ENCODE measurements around the gene TUBG2.

DNA sequence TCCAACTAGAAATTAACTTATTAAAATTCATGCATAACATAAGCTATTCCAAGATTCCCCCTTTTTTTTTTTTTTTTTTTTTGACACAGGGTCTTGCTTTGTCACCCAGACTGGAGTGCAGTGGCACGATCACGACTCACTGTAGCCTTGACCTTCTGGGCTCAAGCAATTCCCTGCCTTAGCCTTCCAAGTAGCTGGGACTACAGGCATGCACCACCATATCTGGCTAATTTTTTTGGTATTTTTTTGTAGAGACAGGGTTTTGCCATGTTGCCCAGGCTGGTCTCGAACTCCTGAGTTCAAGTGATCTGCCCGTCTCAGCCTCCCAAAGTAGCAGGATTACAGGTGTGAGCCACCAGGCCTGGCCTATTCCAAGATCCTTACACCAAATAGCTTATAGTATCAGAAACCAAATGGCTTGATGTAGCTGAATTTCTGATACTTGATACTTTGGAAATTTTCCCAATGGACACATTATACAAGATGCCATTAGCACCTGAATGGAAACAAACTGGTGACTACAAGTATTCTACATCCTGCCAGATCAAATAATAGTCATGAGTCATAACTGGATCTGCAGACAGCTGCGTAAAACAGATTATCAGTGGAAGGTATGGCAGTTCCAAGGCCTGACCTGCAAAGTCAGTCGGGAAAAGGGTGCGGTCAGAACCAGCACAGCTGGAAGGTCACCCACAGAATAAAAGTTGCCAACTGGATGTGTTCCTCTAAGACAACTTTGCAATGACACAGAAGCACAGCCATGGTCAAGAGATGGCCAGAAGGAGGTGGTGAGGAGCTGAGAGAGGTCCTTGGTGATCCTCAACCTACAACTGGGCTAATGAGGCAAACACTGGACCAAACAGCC, 35.1 kb upstream of the TUBG2 start:
- TF ChIP-seq POLR2AphosphoS5 (IDR thresholded peaks at IDR 0.05; ENCODE audit: borderline replicate concordance, low read depth, low read length) = no peak
- TF ChIP-seq FOXP2 (optimal IDR thresholded peaks at IDR 0.05; ENCODE audit: control extremely low read depth, extremely low read length, insufficient read depth) = no peak

Data from SK-N-MC (cell line).